GM18870 (cell line): ENCODE results near the gene SRP68.
"Not testable (repeated sequence)": the region's sequence is repeated elsewhere in the genome, so short reads cannot be mapped to it uniquely, and the experiment has no call there.

ENCODE experiments used
- ATAC-seq: cut with Tn5 transposase; IDR thresholded peaks from one replicate; pipeline ENCODE4 v1.9.1; 2021; ENCODE audit warnings: moderate library complexity; ENCODE audit not compliant: unreplicated experiment

SRP68 gene

DNA sequence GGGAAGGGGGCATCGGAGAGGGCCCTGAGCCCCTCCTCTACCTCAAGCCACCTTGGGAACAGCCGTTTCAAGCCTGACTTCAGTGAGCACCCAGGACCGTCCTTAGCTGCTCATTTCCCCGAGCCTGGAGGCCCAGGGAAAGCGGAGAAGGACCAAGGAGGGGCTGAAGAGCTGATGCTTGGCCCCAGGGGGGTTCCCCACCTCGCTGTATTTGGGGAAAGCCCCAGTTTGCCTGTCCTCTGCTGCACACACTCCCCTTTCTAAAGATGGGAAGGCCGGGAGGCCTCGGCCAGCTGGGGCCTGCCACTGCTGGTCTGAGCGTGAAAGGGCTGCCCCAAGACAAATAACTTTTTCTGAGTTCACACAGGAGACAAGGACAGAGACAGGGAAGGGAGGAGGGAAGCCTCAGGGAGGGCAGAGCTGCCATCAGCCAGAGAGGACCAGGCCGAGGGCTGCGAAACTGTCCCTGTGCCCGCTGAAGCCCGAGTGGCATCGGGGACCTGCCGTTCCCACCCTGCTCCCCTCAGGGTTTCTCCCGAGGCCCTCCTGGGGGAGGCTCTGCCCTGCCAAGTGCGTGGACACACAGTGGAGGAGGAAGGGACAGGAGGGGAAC, 18.3 kb upstream of the SRP68 start:
- no peak for ATAC-seq

DNA sequence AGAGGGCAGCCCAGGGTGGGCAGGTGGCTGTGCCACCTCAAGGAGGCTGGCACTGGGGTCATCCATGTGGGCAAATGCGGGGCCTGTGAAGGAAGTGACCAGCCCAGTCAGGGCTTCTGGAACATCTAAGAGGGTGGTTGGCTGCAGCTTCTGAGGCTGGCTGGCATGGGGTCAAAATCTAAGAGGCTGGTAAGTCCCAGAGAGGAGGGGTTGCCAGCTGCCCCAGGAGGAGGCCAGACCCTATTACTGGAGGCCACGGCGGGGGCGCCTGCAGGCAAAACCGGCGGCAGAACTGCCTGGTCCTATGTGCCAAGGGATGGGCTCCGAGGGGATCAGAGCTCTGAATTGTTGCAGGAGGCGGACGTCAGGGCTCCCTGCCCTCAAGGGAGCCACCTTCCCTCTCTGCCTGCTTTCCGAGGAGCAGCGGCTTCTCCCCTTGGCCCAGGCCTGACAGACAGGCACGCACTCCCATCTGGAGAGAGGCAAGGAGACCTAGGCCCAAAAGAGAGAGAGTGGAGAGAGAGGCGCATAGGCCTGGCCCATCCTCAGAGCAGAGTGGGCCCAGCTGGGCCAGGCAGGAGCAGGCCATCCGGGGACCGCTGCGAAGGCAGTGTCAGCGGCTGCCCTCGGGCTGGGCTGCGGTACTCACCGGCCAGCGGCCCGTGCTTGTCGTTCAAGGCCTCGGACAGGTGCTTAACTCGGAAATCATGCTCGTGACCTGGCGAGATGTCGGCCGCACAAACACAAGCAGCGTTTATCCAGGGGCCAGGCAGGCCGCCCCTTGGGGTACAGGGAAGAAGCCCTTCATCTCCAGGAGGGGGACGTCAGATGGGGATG, 17.6 kb upstream of the SRP68 start:
- ATAC-seq = no peak

DNA sequence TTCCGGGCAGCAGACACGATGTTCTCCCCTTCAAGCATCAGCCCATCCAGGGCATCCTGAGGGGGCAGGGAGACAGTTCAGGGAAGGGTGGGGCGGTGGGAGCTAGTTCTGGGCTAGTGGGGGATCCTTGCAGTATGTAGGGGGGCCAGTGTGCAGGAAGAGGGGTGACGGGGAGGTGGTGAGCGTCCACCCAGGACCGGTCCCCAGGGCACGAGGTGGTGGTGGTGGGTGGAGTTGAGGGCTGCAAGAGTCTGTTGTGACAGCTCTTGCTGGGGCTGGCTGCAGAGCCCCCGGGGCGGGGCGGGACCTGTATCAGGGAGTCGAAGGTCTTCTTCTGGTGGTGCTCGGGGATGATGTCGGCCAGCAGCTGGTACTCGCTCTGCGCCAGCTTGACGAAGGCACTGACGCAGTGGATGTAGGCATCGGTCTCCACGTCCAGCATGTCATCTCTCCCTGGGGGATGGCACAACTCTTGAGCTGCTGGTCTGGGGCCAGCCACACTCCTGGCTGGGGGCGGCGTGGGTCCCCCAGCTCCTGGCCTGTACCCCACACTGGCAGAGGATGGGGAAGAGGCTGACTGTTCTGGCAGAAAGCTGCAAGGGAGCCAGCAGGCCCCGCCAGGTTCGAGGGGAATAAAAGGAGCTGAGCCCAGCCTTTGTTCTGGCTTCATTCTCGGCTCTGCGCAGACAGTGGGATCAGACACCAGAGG, 16.7 kb upstream of the SRP68 start:
- ATAC-seq = no peak

DNA sequence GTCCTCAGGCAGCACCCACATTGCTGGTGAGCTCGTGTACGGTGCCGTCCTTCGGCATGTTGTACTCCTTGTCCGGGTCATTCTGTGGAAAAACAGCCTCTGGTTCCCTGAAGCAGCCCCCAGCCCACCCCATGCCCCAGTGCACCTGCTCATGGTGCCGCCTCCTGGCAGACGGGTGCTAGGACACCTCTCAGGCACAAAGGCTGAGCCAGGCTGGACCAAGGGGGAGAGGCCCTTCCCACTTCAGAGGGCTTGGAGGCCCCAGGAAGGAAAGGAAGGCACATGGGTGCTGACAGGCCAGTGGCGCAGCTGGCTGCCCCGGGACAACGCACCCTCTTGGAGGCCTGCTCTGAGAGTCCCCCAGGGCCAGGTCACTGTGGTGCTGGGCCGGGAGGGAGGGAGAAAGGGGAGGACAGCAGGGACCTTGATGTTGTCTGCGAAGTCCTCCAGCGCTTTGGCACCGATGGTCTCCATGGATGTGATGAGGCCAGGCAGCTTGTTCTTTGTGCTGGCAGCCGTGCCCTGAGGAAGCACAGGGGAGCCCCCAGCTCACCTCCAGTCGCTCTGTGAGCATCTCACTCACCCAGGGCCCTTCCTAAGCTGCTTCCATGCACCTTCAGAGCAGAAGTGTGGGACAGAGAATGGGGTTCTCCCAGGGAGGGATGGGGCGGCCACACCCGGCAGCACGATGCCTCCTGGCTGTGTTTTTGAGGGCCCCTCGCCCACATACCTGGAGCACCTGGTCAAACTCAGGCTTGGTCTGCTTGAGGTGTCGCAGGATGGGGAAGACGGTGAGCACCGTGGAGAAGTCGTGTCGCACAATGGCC, 15.9 kb upstream of the SRP68 start:
- no peak for ATAC-seq

DNA sequence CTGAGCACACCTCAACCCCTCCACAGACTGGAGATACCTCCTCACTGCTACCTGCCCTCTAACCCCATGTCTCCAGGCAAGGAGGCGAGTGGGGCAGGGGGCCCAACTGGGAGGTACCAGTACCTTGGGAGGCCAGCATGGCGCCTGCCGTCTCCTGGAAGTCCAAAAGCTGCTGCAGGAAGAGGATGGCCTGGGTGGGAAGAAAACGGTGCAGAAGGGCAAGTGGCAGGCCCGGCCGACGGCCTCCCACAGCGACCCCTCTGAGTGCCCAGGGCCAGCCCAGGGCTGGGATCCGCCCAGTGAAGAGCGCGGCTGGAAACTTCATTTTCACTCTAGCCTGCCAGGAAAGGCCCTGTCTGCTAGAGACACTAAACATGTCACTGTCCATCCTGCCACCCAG, 15.2 kb upstream of the SRP68 start:
- ATAC-seq = no peak

DNA sequence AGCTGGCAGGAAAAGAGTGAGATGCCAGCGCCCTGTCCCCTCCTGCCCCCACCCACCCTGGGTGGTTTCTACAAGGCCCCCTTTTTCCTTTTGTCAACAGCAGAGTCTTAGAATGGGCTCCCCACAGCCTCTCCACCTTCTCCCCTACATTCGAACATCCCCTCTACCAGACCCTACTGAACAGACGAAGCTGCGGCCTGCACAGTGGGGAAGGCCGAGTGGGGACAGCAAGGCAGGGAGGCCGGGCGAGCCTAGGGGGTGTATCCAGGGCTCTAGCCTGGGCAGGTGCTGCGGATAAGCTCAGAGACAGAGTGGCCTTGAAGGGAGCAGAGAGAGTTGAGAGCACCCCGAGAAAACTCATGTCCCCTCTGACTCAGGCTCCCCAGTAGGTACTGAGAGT, 14.1 kb upstream of the SRP68 start:
- no peak for ATAC-seq

DNA sequence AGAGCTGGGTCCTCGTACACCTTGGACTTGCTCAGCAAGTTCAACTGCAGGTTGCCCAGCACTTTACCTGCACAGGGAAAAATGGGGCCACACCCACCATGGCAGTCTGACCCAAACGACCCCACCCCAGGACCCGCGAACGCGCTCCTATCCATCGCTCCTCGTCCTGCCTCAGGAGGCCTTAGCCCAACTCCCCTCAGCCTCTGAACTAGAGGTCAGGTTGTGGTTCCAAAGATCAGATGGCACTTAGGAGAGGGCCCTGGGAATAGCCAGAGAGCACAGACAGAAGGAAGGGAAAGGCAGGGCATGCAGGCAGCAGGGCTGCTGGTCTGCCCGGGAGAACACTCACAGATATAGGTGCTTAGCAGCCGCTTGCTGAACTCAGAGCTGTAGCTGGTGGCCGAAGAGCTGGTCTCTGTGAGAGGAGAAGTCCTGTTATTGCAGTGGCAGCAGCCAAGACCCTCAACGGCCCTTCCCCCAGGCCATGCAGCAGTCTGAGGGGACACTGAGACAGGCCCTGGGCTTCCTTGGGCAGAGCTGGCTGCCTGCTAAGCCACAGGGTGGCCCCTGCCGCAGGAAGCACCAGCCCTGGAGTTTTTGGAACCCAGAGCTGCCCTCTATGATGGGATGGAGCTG, 13.5 kb upstream of the SRP68 start:
- no peak for ATAC-seq

DNA sequence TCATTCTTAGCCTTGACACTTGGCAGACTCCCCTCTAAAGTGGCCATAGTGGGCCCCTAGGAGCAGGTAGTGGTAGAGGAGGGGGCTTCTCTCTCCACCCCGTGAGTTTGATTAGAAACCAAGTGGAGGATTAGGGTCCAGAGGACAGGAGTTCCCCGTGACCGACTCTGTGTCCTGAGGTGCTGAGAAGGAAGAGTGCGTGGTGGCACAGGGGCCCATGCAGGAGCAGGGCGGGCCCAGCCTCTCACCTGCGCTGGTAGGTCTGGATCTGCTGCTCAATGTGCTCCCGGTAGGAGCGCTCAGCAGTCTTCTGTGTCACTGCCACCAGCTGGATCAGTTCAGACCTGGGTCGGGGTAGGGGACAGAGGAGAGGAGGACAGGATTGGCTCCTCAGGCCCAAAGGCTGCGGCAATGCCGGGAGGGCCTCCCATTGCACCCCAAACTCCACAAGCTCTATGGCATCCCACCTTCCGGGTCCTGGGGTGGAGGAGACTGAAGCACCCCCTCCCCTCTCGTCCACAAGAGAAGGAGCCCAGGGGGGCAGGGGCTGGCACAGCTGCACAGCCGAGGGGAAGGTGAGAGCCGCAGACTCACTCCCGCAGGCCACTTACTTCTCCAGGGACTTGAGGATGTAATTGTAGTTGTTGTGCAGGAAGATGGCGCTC, 12.9 kb upstream of the SRP68 start:
- ATAC-seq = no peak

DNA sequence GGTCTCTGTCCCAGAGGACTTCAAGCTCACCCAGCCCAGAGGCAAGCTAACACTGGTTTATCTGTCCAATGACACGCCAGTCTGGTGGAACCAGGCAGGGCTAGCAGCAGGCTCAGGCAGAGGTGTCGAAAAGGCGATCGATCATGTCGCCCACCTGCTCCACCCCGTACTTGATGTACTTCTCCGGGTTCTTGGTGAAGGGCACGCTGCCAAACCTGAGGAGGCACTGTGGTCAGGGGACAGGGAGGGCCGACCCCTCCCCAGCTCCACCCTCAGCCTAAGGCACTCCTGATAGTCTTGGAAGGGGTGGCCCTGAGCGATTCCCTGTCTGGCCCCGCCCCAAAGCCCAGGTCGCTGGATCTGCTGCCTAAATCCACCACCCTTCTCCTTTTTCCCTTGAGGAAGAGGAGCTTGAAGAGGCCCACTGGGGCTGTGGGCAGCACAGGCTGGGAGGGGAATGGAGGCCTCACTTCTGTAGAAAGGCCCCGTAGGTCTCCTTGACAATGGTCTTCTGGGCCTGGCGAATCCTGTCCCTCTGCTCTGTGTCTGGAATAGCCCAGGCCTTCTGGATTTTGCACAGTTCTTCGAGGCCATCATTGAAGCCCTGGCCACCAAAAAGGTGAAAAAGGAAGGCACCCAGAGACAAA, 11.3 kb upstream of the SRP68 start:
- no peak for ATAC-seq

DNA sequence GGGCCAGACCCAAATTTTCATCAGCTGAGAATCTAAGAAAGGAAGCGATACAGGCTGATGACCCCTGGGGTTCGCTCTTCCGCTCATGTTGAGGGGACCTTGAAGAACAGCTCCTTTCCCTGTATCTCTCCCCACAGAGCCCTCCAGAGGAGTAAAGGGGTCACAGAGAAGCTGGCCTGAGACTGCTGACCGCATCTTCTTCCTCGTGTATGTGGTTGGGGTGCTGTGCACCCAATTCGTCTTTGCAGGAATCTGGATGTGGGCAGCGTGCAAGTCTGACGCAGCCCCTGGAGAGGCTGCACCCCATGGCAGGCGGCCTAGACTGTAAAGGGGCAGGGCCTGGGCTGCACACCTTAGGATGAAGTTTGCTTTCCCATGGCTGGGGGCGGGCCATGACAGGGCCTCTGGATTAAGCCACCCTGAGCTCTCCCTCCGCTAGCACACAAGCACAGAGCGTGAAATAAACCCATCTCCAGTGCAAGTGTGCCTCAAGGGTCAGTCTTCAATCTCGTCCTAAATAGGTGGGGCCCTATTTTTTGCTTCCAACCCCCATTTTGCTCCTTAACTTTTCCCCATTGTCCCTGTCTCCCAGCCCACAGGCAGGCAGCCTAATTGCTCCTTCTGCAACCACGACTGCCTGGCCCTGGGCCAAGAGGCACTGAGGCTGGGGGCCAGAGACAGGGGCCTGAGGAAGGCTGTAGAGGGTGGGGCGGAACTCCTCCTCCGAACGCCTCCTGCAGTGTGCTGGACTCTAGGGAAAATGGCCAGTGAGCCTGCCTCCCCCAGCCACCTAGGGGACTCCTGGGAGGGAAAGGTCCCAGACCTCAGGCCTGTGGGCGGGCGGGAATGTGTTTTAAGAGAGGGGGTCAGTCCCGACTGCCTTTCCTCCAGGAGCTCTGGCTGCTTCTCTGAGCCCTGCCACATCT, 10.3 kb upstream of the SRP68 start:
- no peak for ATAC-seq

DNA sequence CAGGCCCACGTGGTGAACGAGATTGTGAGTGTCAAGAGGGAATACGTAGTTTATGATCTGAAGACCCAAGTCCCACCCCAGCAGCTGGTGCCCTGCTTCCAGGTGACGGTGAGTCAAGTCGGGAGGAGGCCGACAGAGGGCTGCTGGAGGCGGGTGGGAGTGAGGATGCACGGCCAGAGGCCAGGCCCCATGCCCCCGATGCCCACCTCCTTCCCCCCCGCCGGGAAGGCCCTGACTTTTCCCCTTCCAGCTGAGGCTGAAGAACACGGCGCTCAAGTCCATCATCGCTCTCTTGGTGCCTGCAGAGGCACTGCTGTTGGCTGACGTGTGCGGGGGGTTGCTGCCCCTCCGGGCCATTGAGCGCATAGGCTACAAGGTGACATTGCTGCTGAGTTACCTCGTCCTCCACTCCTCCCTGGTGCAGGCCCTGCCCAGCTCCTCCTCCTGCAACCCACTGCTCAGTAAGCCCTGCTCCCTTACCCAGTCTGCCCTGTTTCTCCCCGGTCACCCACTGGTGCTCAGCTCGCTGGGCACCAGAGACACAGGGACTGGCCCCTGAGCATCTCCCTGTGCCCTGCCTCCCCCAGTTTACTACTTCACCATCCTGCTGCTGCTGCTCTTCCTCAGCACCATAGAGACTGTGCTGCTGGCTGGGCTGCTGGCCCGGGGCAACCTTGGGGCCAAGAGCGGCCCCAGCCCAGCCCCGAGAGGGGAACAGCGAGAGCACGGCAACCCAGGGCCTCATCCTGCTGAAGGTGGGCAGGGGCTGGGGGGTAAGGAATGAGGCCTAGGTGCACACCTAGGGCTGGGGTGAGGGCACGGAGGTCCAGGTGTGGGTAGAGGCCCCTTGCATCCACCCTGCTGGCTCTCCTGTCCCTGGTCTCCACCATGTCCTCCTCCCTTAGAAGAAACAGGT, 9.2 kb upstream of the SRP68 start:
- no peak for ATAC-seq

DNA sequence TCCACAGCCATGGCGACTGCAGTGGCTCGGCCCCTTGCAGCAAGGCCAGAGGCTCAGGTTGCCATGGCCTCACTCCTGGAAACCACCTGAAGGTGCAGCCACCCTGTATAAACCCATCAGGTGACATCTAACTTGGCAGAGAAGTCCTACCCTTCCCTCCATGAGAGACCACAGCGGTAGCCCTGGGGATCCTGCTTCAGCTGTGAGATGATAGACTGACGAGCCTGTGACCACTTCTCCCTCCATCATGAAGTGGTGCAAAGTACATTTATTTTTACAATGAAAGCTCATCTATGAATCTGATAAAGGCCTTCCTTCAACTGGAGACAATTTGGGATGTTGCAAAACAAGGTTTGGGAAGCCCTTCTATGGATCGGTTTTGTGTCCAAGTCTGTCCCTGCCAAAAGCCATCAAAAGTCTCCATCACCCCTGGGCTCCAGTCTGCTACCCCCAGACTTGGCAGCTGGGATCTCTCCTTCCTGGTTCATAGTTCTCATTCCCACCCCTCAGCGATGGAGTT, 8.5 kb upstream of the SRP68 start:
- no peak for ATAC-seq

DNA sequence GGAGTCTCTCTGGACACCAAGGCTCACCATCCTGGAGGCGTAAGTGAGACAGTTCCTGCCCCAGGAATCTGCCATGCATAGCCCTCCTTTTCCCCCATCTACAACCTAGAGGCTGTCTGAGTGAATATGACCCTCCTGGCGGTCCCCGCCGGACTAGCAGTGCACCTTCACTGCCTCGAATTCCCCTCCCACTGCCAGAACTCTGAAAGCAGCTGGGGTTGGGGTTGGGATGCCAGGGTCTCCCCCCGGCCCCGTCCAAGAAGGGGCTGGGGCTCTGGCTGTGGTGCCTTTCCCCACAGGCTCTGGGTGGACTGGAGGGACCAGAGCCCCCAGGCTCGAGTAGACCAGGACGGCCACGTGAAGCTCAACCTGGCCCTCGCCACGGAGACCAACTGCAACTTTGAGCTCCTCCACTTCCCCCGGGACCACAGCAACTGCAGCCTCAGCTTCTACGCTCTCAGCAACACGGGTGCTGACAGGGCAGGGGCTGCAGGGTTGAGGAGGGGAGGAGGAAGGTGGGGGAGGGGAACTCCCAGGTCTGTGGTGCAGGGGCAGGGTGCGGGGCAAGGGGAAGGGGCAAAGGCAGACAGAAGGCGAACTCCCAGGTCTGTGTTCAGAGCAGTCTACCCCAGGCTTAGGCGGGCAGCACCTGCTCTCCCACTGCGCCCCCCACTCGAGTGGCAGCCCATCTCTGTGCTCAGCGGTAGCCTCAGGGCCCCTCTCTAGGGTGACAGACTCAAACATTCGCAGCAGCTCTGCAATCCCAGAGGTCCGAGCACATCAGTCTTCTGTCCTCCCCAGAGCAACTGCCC, 7.8 kb upstream of the SRP68 start:
- ATAC-seq = no peak

DNA sequence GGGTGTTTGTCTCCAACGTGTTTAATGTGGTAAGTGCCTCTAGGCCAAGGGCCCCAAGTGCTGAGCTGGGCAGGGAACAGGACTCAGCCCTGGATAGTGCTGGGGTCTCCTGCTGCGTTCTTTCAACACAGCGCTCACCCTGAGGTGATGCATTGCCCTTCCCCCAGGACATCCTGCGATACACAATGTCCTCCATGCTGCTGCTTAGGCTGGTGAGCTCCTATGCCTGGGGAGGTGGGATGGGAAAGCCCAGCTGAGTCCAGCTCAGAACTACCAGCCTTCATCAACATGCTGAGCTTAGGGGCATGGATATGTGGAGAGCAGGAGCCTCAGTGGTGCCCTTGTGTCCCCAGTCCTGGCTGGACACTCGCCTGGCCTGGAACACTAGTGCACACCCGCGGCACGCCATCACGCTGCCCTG, 7.2 kb upstream of the SRP68 start:
- ATAC-seq = no peak

DNA sequence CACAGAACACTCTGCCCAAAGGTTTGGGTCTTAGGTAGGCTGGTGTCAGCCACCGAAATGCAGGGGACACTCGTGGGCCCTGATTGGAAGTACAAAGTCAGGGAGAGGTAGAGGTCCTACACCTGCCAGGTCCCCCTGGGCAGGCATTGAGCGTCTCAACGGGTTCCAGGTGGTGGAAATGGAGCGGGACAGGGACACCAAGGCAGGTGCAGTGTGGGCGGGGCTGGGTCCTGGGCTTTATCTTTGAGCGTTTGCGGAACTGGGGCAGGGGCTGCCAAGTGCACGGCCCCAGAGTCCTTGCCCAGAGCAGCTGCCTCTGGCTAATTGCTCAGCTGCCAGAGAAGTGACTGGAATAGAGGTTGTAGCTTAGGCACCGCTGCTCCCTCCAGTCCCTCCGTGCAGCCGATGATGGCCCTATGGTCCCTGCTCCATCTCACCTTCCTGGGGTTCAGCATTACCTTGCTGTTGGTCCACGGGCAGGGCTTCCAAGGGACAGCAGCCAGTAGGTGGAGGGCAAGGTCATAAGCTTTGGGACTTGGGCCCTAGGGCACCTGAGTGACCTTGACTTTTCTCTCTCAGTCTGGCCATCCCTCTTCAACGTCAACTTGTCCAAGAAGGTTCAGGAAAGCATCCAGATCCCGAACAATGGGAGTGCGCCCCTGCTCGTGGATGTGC, 6.7 kb upstream of the SRP68 start, which contains the start of gene ZACN:
Gene ZACN, plus strand, starts transcription at position 323 of the 675 bp plus-strand sequence. Its CDS starts 83 bp downstream, at position 406.
- no peak for ATAC-seq

DNA sequence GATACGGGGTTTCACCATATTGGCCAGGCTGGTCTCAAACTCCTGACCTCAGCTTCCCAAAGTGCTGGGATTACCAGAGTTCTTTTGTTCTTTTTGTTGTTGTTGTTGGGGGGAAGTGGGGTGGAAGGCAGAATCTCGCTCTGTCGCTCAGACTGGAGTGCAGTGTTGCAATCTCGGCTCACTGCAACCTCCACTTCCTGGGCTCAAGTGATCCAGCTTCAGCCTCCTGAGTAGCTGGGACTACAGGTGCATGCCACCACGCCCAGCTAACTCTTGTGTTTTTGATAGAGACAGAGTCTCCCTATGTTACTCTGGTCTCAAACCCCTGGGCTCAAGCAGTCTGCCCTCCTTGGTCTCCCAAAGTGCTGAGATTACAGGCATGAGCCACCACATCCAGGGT, 6.1 kb upstream of the SRP68 start:
- not testable (repeated sequence) for ATAC-seq
